NCI-H1417 (cell line): ENCODE measurements around the gene KHDRBS2.

ENCODE experiments used
- DNase-seq, 3 experiments: peaks; one replicate each; lab custom pipeline; 2025; lab: John Stamatoyannopoulos, UW

Gene KHDRBS2

GRCh38 chr6:62175195-62175594, 110.8 kb downstream of the KHDRBS2 start:
- DNase-seq: no peak

GRCh38 chr6:62174548-62174947, 111.5 kb downstream of the KHDRBS2 start:
- no peak for DNase-seq

- no peak for DNase-seq
These were observed 118.3 kb downstream of the KHDRBS2 start for GRCh38 chr6:62167736-62168135.

- no peak for DNase-seq
These were observed 123.2 kb downstream of the KHDRBS2 start for GRCh38 chr6:62162858-62163257.

GRCh38 chr6:62152796-62153195, 133.2 kb downstream of the KHDRBS2 start:
- no peak for DNase-seq

- DNase-seq: peak in 2 of 3 experiments; percentile 11 to 74
These were observed 135.9 kb downstream of the KHDRBS2 start for GRCh38 chr6:62150048-62150663.

- peak in 1 of 3 experiments; percentile 47 for DNase-seq
These were observed 138.8 kb downstream of the KHDRBS2 start for GRCh38 chr6:62146954-62147853.

GRCh38 chr6:62129127-62129526, 156.9 kb downstream of the KHDRBS2 start:
- DNase-seq: no peak

- no peak for DNase-seq
These were observed 166.6 kb downstream of the KHDRBS2 start for GRCh38 chr6:62119401-62119800.

- DNase-seq: no peak
These were observed 182.7 kb downstream of the KHDRBS2 start for GRCh38 chr6:62103186-62103859.

GRCh38 chr6:62102387-62102786, 183.6 kb downstream of the KHDRBS2 start:
- DNase-seq: no peak

- DNase-seq: no peak
These were observed 195.4 kb downstream of the KHDRBS2 start for GRCh38 chr6:62090442-62091229.

GRCh38 chr6:62089781-62090180, 196.2 kb downstream of the KHDRBS2 start:
- DNase-seq: no peak

- peak in 1 of 3 experiments; percentile 16 for DNase-seq
These were observed 200.0 kb downstream of the KHDRBS2 start for GRCh38 chr6:62086047-62086446.

- no peak for DNase-seq
These were observed 210.2 kb downstream of the KHDRBS2 start for GRCh38 chr6:62075869-62076268.

GRCh38 chr6:62059901-62060300, 226.1 kb downstream of the KHDRBS2 start:
- DNase-seq: no peak

GRCh38 chr6:62057300-62057699, 228.7 kb downstream of the KHDRBS2 start:
- no peak for DNase-seq

GRCh38 chr6:62045502-62045901, 240.5 kb downstream of the KHDRBS2 start:
- no peak for DNase-seq

GRCh38 chr6:62043084-62043483, 242.9 kb downstream of the KHDRBS2 start:
- DNase-seq: no peak

GRCh38 chr6:62042429-62042828, 243.6 kb downstream of the KHDRBS2 start:
- no peak for DNase-seq

- no peak for DNase-seq
These were observed 246.4 kb downstream of the KHDRBS2 start for GRCh38 chr6:62039605-62040004.

- no peak for DNase-seq
These were observed 248.6 kb downstream of the KHDRBS2 start for GRCh38 chr6:62037445-62037844.
